Measurements from ENCODE around the gene TNFAIP8L3.

Gene TNFAIP8L3

DNA sequence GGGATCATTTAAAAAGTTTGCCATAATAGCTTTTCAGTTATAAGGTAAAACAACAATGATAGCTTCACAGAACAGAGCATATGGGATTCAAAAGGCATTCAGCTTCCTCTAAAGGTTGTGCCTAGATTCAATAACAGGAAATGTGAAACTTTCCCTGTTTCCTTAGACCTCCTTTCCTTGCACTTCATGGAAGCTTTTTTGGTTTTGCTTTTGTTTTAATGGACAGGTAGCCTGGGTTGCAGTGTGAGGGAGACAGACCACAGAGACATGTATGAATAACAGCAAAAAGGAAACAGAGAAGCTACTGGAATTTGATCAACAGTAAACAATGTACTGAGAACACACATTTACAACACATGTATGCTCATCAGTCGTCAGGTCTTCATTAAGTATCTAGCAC lies 2.3 kb upstream of the TNFAIP8L3 start:
- Histone ChIP-seq H3F3A (ENCODE audit: insufficient read depth) (no peaks in the 10 kb centered on the region), H3K4me2 (ENCODE audit: low read depth, low read length, poor library complexity, severe bottlenecking) (no peak overlapping the region), H3K9ac (ENCODE audit: low read length) (no peak overlapping the region), H4K20me1 (ENCODE audit: low read depth, low read length) (no peaks in the 10 kb centered on the region), H3K9me3 (ENCODE audit: insufficient read depth, low read length) (no peaks in the 10 kb centered on the region), H2AFZ (ENCODE audit: low read depth, low read length, severe bottlenecking) (no peak overlapping the region), H3K27ac (ENCODE audit: low read depth, low read length) (no peak overlapping the region), H3K27me3 (ENCODE audit: low read length) (no peaks in the 10 kb centered on the region), H3K4me3 (ENCODE audit: insufficient read depth, low read length, poor library complexity, severe bottlenecking) (no peak overlapping the region), H3K79me2 (ENCODE audit: insufficient read depth, low read length) (no peaks in the 10 kb centered on the region), H3K36me3 (ENCODE audit: low read length) (no peaks in the 10 kb centered on the region), H3K9me2 (replicated peaks; ENCODE audit: insufficient read depth, low read length) (no peaks in the 10 kb centered on the region)
- no peak for TF ChIP-seq EZH2phosphoT487 (conservative IDR thresholded peaks at IDR 0.05; ENCODE audit: low read length)
- TF ChIP-seq CTCF (IDR thresholded peaks at IDR 0.05; ENCODE audit: insufficient read depth, low read length, poor library complexity, severe bottlenecking): no peak

DNA sequence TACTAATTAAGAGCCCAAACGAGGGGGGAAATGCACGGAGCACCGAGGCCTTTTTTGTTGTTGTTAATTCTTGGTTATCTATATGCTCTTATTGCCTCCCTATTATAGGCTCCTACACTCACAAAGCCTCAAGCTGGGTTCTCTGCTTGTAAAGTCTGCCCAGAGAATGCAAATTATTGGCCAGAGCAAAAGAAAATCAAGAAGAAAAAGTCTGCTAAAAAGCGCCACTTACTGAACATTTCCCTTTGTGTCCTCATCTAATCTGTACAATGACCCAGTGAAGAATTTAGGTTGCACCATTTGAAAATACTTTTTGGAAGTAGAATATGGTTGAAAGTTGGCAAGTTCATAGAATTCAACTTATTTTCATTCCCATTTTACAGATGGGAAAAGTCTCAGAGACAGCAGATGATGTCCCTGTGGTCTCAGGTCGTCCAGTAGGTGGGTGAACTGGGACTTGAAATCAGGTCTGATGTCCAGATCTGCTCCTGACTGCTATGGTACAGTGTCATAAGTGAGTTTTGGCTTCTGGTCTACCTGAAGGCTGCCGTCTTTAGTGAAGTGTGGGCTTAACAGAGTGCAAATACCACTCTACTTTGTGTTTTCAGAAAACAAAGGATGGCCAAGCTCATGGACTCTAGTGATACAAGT lies 1.1 kb upstream of the TNFAIP8L3 start:
- TF ChIP-seq CTCF (IDR thresholded peaks at IDR 0.05; ENCODE audit: insufficient read depth, low read length, poor library complexity, severe bottlenecking) (no peak), EZH2phosphoT487 (conservative IDR thresholded peaks at IDR 0.05; ENCODE audit: low read length) (no peak)
- no peaks in the 10 kb centered on the region for H3K27me3 ChIP-seq (ENCODE audit: low read length)
- no peak overlapping the region for H2AFZ ChIP-seq (ENCODE audit: low read depth, low read length, severe bottlenecking)
- no peak overlapping the region for H3K27ac ChIP-seq (ENCODE audit: low read depth, low read length)
- H4K20me1 ChIP-seq (ENCODE audit: low read depth, low read length): no peaks in the 10 kb centered on the region
- no peak overlapping the region for H3K9ac ChIP-seq (ENCODE audit: low read length)
- H3K9me2 ChIP-seq (replicated peaks; ENCODE audit: insufficient read depth, low read length): no peaks in the 10 kb centered on the region
- no peaks in the 10 kb centered on the region for H3F3A ChIP-seq (ENCODE audit: insufficient read depth)
- no peaks in the 10 kb centered on the region for H3K9me3 ChIP-seq (ENCODE audit: insufficient read depth, low read length)
- no peaks in the 10 kb centered on the region for H3K36me3 ChIP-seq (ENCODE audit: low read length)
- H3K4me2 ChIP-seq (ENCODE audit: low read depth, low read length, poor library complexity, severe bottlenecking): no peak overlapping the region
- H3K79me2 ChIP-seq (ENCODE audit: insufficient read depth, low read length): no peaks in the 10 kb centered on the region
- no peak overlapping the region for H3K4me3 ChIP-seq (ENCODE audit: insufficient read depth, low read length, poor library complexity, severe bottlenecking)

DNA sequence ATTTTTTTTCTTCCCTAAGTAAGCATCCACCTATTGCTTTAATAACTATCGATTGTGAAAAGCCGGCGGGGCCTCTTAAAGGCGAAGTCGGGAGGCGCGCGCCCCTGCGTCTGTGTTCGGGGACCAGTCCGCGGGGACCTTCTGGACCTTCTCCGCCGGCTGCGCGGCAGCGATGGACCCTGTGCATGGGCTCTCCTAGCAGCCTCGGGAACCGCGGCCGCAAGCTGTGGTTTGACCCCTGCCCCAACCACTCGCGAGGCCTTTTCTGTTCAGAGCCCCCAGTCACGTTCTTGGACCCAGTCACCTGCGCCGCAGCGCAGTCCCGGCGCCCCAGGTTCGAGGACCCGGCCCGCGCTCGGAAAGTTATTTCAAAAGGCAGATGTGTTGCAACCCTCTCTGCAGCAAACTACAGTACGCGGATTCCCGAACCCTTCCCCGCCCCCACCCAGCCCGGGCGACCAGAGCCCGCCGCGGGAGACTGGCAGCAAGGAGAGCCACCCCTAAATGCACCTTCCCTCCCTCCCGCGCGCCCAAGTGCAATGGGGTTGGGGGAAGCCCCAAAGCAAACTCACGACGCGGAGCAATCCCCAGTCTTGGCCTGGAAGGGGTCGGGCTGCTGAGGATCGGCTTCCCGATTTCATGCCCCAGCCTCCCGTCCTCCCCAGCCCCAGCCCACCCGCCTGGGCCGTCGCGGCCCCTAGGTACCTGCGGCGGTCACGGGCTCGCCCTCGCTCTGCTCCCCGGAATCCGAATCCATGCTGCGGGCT lies 684 bp downstream of the TNFAIP8L3 start:
- Histone ChIP-seq H3K4me3 (ENCODE audit: insufficient read depth, low read length, poor library complexity, severe bottlenecking) (no peak overlapping the region), H3K27ac (ENCODE audit: low read depth, low read length) (no peak overlapping the region), H3K79me2 (ENCODE audit: insufficient read depth, low read length) (no peaks in the 10 kb centered on the region), H3K9me2 (replicated peaks; ENCODE audit: insufficient read depth, low read length) (no peaks in the 10 kb centered on the region), H3K9ac (ENCODE audit: low read length) (no peak overlapping the region), H3K9me3 (ENCODE audit: insufficient read depth, low read length) (no peaks in the 10 kb centered on the region), H4K20me1 (ENCODE audit: low read depth, low read length) (no peaks in the 10 kb centered on the region), H3K27me3 (ENCODE audit: low read length) (no peaks in the 10 kb centered on the region), H3K4me2 (ENCODE audit: low read depth, low read length, poor library complexity, severe bottlenecking) (no peak overlapping the region), H3K36me3 (ENCODE audit: low read length) (no peaks in the 10 kb centered on the region), H3F3A (ENCODE audit: insufficient read depth) (no peaks in the 10 kb centered on the region), H2AFZ (ENCODE audit: low read depth, low read length, severe bottlenecking) (no peak overlapping the region)
- no peak for TF ChIP-seq EZH2phosphoT487 (conservative IDR thresholded peaks at IDR 0.05; ENCODE audit: low read length)
- TF ChIP-seq CTCF (IDR thresholded peaks at IDR 0.05; ENCODE audit: insufficient read depth, low read length, poor library complexity, severe bottlenecking): no peak

All from SU-DHL-6 (cell line).